SJSA1 (cell line): Measurements from ENCODE around the gene TLCD3B. TPM values are rescaled to one million over a fixed set of nuclear protein-coding genes. Genes with fewer than 3 reads are reported as not detected.
A peak's percentile ranks its signal among the peaks of the same experiment; 100 is the strongest.

Experiments
- DNase-seq, 2 experiments: peaks; one replicate each; pipeline ENCODE4 v3.0.0-alpha.2; 2015 to 2020; ENCODE audit warnings: low spot score in 2 of 2, low read depth in 1 of 2
- H3K27ac ChIP-seq: fragments of 250-450 bp; sonication (Bioruptor Pico); 2 replicates; pipeline ENCODE4 v1.5.1; 2020; ENCODE audit warnings: mild to moderate bottlenecking, moderate library complexity
- H3K27me3 ChIP-seq: fragments of 250-450 bp; sonication (Bioruptor Pico); replicated peaks from 2 replicates; pipeline ENCODE4 v1.5.1; 2020; ENCODE audit warnings: mild to moderate bottlenecking, moderate library complexity
- H3K36me3 ChIP-seq: fragments of 250-450 bp; sonication (Bioruptor Pico); 2 replicates; pipeline ENCODE4 v1.5.1; 2020; ENCODE audit warnings: mild to moderate bottlenecking
- H3K4me1 ChIP-seq: fragments of 250-450 bp; sonication (Bioruptor Pico); replicated peaks from 2 replicates; pipeline ENCODE4 v1.6.1; 2021; ENCODE audit warnings: mild to moderate bottlenecking
- H3K4me3 ChIP-seq: fragments of 250-450 bp; sonication (Bioruptor Pico); 2 replicates; pipeline ENCODE4 v1.5.1; 2020; ENCODE audit warnings: mild to moderate bottlenecking
- H3K9me3 ChIP-seq: fragments of 250-450 bp; sonication (Bioruptor Pico); replicated peaks from 2 replicates; pipeline ENCODE4 v1.5.1; 2020; ENCODE audit warnings: mild to moderate bottlenecking
- total RNA-seq: library from RNA; depleted of rRNA; stranded (reverse); fragments of >200 nt; shearing (Covaris generic); gene quantifications from 2 replicates; pipeline ENCODE4 v1.2.3, GENCODE V29; 2014

The TLCD3B gene
- total RNA-seq, 1 experiment from 2014 or later = 0.55 TPM

GRCh38 chr16:30065943-30066760, 35.1 kb upstream of the TLCD3B start:
- Histone ChIP-seq H3K9me3 (no peaks in the 10 kb centered on the region), H3K4me3 (peak overlapping the region; percentile 79), H3K4me1 (peaks cover 30% of the 10 kb centered on the region), H3K36me3 (peaks cover 61% of the 10 kb centered on the region), H3K27me3 (no peaks in the 10 kb centered on the region), H3K27ac (peak overlapping the region; percentile 65)
- peak in 1 of 2 experiments; percentile 68 for DNase-seq

GRCh38 chr16:30065102-30065942, 34.3 kb upstream of the TLCD3B start, which contains the start of gene ALDOA:
TSS of gene ALDOA (plus strand) at chr16:30065760. CDS start at chr16:30066898, 1,138 bp downstream.
- Histone ChIP-seq H3K27ac (peak within 1 kb of the TSS; percentile 93), H3K4me3 (peak within 1 kb of the TSS; percentile 79), H3K9me3 (no peaks in the 10 kb centered on the region), H3K36me3 (peaks cover 59% of the 10 kb centered on the region), H3K4me1 (peaks cover 30% of the 10 kb centered on the region), H3K27me3 (no peaks in the 10 kb centered on the region)
- DNase-seq = peak; percentile 99 to 100

- Histone ChIP-seq H3K27ac (peak overlapping the region; percentile 93), H3K9me3 (no peaks in the 10 kb centered on the region), H3K27me3 (no peaks in the 10 kb centered on the region), H3K36me3 (peaks cover 59% of the 10 kb centered on the region), H3K4me3 (peak overlapping the region; percentile 79), H3K4me1 (peaks cover 30% of the 10 kb centered on the region)
- no peak for DNase-seq
Measured at GRCh38 chr16:30064729-30065101, 33.6 kb upstream of the TLCD3B start.

DNA sequence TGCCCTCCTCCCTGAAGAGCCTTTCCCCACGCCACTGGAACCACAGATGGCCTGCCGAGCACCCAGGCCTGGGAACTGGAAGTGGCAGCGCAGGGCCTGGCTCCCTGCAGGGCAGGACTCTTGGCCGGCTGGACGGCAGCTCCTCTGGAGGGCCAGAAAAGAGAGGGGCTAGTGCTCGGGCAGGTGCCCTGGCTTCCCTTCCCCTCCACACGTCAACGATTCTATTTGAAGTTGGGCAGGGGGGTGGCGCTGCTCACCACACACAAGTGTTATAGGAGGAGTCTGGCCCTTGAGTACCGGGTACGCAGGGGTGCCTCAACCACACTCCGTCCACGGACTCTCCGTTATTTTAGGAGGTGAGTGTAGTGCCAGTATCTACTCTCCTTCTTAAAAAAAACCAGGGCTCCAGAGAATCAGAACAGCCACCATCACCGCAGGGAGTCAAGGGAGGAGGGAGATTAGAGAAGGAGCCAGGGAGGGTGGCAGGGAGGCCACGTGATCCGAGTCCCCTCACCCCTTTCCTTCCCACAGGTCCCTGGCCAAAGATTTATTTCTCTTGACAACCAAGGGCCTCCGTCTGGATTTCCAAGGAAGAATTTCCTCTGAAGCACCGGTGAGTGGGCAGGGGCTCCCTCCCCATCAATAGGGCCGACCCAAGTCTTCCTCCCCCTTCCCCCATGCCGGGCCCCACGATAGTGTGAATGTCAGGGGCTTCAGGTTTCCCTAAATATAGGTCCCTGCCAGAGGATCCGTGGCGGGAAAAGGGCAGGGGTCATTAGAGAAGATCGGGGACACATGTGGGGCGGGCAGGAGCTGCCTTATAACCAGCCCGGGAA, 33.0 kb upstream of the TLCD3B start:
- peak overlapping the region; percentile 79 for H3K4me3 ChIP-seq
- H3K27me3 ChIP-seq = no peaks in the 10 kb centered on the region
- H3K36me3 ChIP-seq = peaks cover 56% of the 10 kb centered on the region
- H3K4me1 ChIP-seq = peaks cover 30% of the 10 kb centered on the region
- peak overlapping the region; percentile 93 for H3K27ac ChIP-seq
- no peaks in the 10 kb centered on the region for H3K9me3 ChIP-seq
- DNase-seq = peak in 1 of 2 experiments; percentile 28

GRCh38 chr16:30063278-30063892, 32.3 kb upstream of the TLCD3B start:
- H3K4me3 ChIP-seq = no peak overlapping the region
- no peak for DNase-seq
- no peaks in the 10 kb centered on the region for H3K9me3 ChIP-seq
- no peak overlapping the region for H3K27ac ChIP-seq
- H3K4me1 ChIP-seq = peaks cover 30% of the 10 kb centered on the region
- H3K36me3 ChIP-seq = peaks cover 53% of the 10 kb centered on the region
- no peaks in the 10 kb centered on the region for H3K27me3 ChIP-seq

DNA sequence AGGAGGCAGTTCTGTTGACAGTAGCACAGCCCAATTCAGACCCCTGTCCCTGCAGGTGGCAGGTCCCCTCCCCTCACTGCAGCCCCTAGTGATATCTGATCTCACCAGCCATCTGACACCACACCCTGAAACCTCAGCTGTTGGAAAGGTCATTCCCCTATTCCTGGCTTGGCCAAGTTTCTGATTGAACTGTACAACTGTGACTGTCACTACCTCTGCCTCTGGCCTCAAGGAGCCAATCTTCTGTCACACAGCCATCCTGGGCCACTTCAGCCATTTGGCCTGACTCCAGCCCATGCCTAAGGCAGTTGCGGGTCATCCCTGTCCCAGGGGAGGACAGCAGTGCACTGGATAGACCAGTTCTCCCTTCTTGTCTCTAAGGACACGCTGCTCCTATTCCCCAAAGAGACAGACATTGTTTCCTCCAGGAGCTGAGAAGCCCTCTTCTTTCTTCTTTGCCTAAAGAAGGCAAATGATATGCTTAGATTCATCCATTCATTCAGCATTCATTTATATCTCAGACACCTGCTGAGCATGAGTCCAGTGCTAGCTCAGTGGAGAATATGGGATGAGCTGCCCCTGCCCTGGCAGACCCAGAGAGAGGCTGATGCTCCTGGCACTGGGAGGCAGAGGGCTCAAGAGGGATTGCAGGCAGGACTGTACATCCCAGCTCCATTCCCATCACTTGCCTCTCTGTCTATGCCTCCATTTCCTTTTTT, 29.9 kb upstream of the TLCD3B start:
- no peak overlapping the region for H3K27ac ChIP-seq
- H3K9me3 ChIP-seq = no peaks in the 10 kb centered on the region
- peaks cover 19% of the 10 kb centered on the region for H3K4me1 ChIP-seq
- H3K4me3 ChIP-seq = no peak overlapping the region
- peaks cover 41% of the 10 kb centered on the region for H3K36me3 ChIP-seq
- H3K27me3 ChIP-seq = no peaks in the 10 kb centered on the region
- no peak for DNase-seq

GRCh38 chr16:30060346-30060745, 29.3 kb upstream of the TLCD3B start:
- H3K36me3 ChIP-seq = peaks cover 42% of the 10 kb centered on the region
- no peak for DNase-seq
- no peaks in the 10 kb centered on the region for H3K27me3 ChIP-seq
- H3K4me3 ChIP-seq = no peak overlapping the region
- H3K9me3 ChIP-seq = no peaks in the 10 kb centered on the region
- H3K4me1 ChIP-seq = peaks cover 19% of the 10 kb centered on the region
- H3K27ac ChIP-seq = no peak overlapping the region

DNA sequence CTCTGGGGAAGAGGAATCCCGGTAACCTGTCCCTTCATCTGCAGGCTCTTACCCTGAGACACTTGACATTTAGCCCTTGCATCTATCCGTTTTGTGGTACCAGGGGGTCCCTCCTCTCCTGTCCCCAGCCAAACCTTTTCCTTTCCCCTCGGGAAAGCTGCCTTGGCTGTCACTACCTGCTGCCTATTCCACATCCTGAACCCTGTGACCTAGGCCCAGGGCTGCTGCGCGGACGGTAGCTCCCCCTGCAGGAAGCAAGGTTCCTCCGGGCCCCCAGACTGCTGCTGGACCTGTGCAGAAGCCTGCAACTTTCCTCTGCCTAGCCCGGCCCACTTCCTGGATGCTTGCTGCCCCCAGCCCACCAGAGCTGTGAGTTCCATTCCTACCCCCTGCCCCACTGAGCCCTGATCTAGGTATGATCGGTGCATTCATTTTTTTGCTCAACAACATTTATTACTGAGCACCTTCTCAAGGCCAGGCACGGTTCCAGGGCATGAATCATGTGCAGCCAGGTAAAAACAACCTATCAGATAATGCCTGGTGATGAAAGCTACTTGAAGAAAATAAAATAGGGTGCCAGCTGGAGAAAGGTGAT, 24.0 kb upstream of the TLCD3B start:
- peaks cover 36% of the 10 kb centered on the region for H3K36me3 ChIP-seq
- no peaks in the 10 kb centered on the region for H3K27me3 ChIP-seq
- no peak overlapping the region for H3K4me3 ChIP-seq
- no peak for DNase-seq
- H3K27ac ChIP-seq = no peak overlapping the region
- H3K4me1 ChIP-seq = peaks cover 23% of the 10 kb centered on the region
- no peaks in the 10 kb centered on the region for H3K9me3 ChIP-seq

- Histone ChIP-seq H3K27ac (no peak overlapping the region), H3K27me3 (no peaks in the 10 kb centered on the region), H3K36me3 (peaks cover 30% of the 10 kb centered on the region), H3K9me3 (no peaks in the 10 kb centered on the region), H3K4me1 (peaks cover 23% of the 10 kb centered on the region), H3K4me3 (no peak overlapping the region)
- DNase-seq = no peak
Measured at GRCh38 chr16:30054451-30054850, 23.4 kb upstream of the TLCD3B start.

GRCh38 chr16:30053376-30054015, 22.4 kb upstream of the TLCD3B start:
- H3K4me1 ChIP-seq = peaks cover 23% of the 10 kb centered on the region
- peaks cover 25% of the 10 kb centered on the region for H3K36me3 ChIP-seq
- peak overlapping the region; percentile 58 for H3K4me3 ChIP-seq
- no peaks in the 10 kb centered on the region for H3K9me3 ChIP-seq
- DNase-seq = peak; percentile 67 to 72
- peak overlapping the region; percentile 87 for H3K27ac ChIP-seq
- H3K27me3 ChIP-seq = no peaks in the 10 kb centered on the region

DNA sequence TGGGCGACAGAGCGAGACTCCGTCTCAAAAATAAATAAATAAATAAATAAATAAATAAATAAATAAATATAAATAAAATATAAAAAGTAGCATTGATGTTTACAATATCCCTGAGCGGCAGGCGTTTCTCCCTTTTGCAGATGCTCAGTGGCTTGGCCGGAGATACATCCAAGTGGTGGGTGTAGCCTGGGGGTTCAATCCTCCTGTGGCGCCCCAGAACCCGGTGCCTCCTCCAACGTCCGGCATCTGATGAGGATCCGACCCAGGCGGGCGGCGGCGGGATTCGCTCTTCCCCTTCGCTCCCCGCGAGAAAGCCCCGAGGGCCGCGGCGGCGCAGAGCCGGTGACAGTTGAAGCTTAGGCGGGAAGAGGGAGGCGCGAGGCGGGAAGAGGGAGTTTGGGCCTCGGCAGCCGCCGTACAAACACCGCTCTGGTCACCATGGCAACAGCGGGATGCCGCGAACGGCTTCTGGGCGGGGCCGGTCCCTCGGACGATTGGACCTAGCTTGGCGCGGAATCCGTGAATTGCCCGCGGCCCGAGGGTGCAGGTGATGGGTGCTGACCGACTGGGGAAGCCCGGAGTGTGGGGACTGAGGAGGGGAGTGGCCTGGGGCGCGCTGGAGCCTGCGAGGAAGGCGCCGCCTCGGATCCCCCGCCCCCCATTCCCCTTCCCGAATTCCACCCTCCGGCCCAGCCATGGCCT, 21.8 kb upstream of the TLCD3B start:
- Histone ChIP-seq H3K4me3 (peak overlapping the region; percentile 58), H3K4me1 (peaks cover 23% of the 10 kb centered on the region), H3K36me3 (peaks cover 25% of the 10 kb centered on the region), H3K27ac (peak overlapping the region; percentile 87), H3K27me3 (no peaks in the 10 kb centered on the region), H3K9me3 (no peaks in the 10 kb centered on the region)
- peak; percentile 95 to 97 for DNase-seq
